Motor neuron (in vitro differentiated cells): ENCODE data around the gene LTBP2. TPM values are rescaled to one million over a fixed set of nuclear protein-coding genes. Genes with fewer than 3 reads are reported as not detected.

Experiments
- ATAC-seq, 8 experiments: fragments of 200-7000 bp; cut with Tn5 transposase; replicated peaks in 6 of 8; 2 replicates each; pipeline ENCODE4 v1.8.0; 2021; ENCODE audit warnings: mild to moderate bottlenecking in 8 of 8, moderate library complexity in 8 of 8
- H3K27ac ChIP-seq, 2 donors: fragments of 250-450 bp; sonication (Bioruptor Pico); 2 replicates each; pipeline ENCODE4 v1.9.0; 2021; ENCODE audit warnings: antibody characterized with exemption in 2 of 2, mild to moderate bottlenecking in 2 of 2, moderate library complexity in 1 of 2
- H3K4me1 ChIP-seq, 2 donors: fragments of 250-450 bp; sonication (Bioruptor Pico); replicated peaks in 1 of 2; 2 replicates each; pipeline ENCODE4 v1.6.1; 2021; ENCODE audit warnings: antibody characterized with exemption in 2 of 2, mild to moderate bottlenecking in 2 of 2, moderate library complexity in 1 of 2
- H3K4me3 ChIP-seq, 5 donors: fragments of 250-450 bp; sonication (Bioruptor Pico); 2 replicates each; pipeline ENCODE4 v1.9.0; 2021; ENCODE audit warnings: antibody characterized with exemption in 5 of 5, mild to moderate bottlenecking in 5 of 5, moderate library complexity in 4 of 5
- WGBS, 10 experiments: fragments of 450-650 bp; shearing (Covaris generic); methylation state at CpG; one replicate each; pipeline ENCODE4 v1.0.0; 2022; 5-methylcytosine and 5-hydroxymethylcytosine counted together
- in situ Hi-C, 9 experiments: fragments of 400-800 bp; cut with MboI; loops; one replicate each; pipeline ENCODE4 v1.15.0; 2021; ENCODE audit warnings: low sequenced_read_pairs in 9 of 9, low pct_unique_long_range_greater_than_20kb in 2 of 9; ENCODE audit not compliant: unreplicated experiment in 9 of 9
- total RNA-seq, 8 experiments: library from RNA; unstranded; fragments of 300-600 nt; gene quantifications; 2 replicates each; pipeline versions ENCODE4 v1.2.3 to v1.2.4, GENCODE V29; 2022

Gene LTBP2
- total RNA-seq, 8 experiments from 2014 or later: 0.46 to 27.0 (median 1.2) TPM

GRCh38 chr14:74474376-74474775 lies 137.7 kb downstream of the LTBP2 start:
- in situ Hi-C loops: loop anchor here in 1 of 9 experiments (25.0 kb wide), 1 partner anchor 112 kb away; no protein-coding TSS in a partner anchor
- 0 to 83% (median 60%) methylated on average over 1 to 2 of the region's 2 CpGs; no CpG with 5 or more reads in 3 of the 10 experiments for WGBS, 10 experiments
- peak in 5 of 8 experiments; percentile 59 to 82 (median 79) for ATAC-seq
- Histone ChIP-seq H3K4me1 (peaks cover 27 to 46% of the 10 kb centered on the region in 2 donors), H3K4me3 (no peak overlapping the region), H3K27ac (no peak overlapping the region)

GRCh38 chr14:74472601-74473000 lies 139.4 kb downstream of the LTBP2 start:
- Histone ChIP-seq H3K4me1 (peaks cover 25 to 37% of the 10 kb centered on the region in 2 donors), H3K27ac (no peak overlapping the region), H3K4me3 (no peak overlapping the region)
- in situ Hi-C loops: loop anchor here in 1 of 9 experiments (25.0 kb wide), 1 partner anchor 110 kb away; no protein-coding TSS in a partner anchor
- ATAC-seq: no peak
- WGBS, 10 experiments: 56 to 100% (median 100%) methylated on average over 1 to 2 of the region's 2 CpGs; no CpG with 5 or more reads in 2 of the 10 experiments

- Histone ChIP-seq H3K4me1 (peaks cover 9 to 11% of the 10 kb centered on the region in 2 donors), H3K4me3 (no peak overlapping the region), H3K27ac (no peak overlapping the region)
- 9 to 100% (median 85%) methylated on average over 1 to 6 of the region's 7 CpGs; no CpG with 5 or more reads in 1 of the 10 experiments for WGBS, 10 experiments
- ATAC-seq: no peak
- in situ Hi-C loops: loop anchor here in 1 of 9 experiments (25.0 kb wide), 1 partner anchor 108 kb away; no protein-coding TSS in a partner anchor
Observed at GRCh38 chr14:74469548-74470518, 142.2 kb downstream of the LTBP2 start.

- Histone ChIP-seq H3K4me1 (no peaks in the 10 kb centered on the region), H3K27ac (no peak overlapping the region), H3K4me3 (no peak overlapping the region)
- in situ Hi-C loops: loop anchor here in 1 of 9 experiments (25.0 kb wide), 1 partner anchor 106 kb away; no protein-coding TSS in a partner anchor
- ATAC-seq: no peak
- 51 to 100% (median 80%) methylated on average over 1 to 3 of the region's 3 CpGs; no CpG with 5 or more reads in 6 of the 10 experiments for WGBS, 10 experiments
Observed at GRCh38 chr14:74468513-74468912, 143.5 kb downstream of the LTBP2 start.

- H3K4me3 ChIP-seq: no peak overlapping the region
- WGBS, 10 experiments: 94 to 100% (median 100%) methylated on average over 1 to 2 of the region's 2 CpGs; no CpG with 5 or more reads in 7 of the 10 experiments
- no peak overlapping the region for H3K27ac ChIP-seq
- in situ Hi-C loops: loop anchor here in 1 of 9 experiments (25.0 kb wide), 1 partner anchor 103 kb away; no protein-coding TSS in a partner anchor
- no peaks in the 10 kb centered on the region for H3K4me1 ChIP-seq
- ATAC-seq: no peak
Observed at GRCh38 chr14:74465335-74465734, 146.7 kb downstream of the LTBP2 start.

- no peak for ATAC-seq
- in situ Hi-C loops: loop anchor here in 1 of 9 experiments (25.0 kb wide), 1 partner anchor 102 kb away; no protein-coding TSS in a partner anchor
- H3K4me3 ChIP-seq: no peak overlapping the region
- WGBS, 10 experiments: 93% methylated on average over 2 of the region's 3 CpGs; no CpG with 5 or more reads in 9 of the 10 experiments
- H3K27ac ChIP-seq: no peak overlapping the region
- H3K4me1 ChIP-seq: peaks cover 0 to 5% of the 10 kb centered on the region in 2 donors
Observed at GRCh38 chr14:74464785-74465184, 147.3 kb downstream of the LTBP2 start.

- ATAC-seq: no peak
- in situ Hi-C loops: loop anchor here in 1 of 9 experiments (25.0 kb wide), 1 partner anchor 101 kb away; no protein-coding TSS in a partner anchor
- Histone ChIP-seq H3K4me1 (peaks cover 0 to 9% of the 10 kb centered on the region in 2 donors), H3K27ac (no peak overlapping the region), H3K4me3 (no peak overlapping the region)
- 0 to 93% (median 64%) methylated on average over 1 to 4 of the region's 5 CpGs; no CpG with 5 or more reads in 1 of the 10 experiments for WGBS, 10 experiments
Observed at GRCh38 chr14:74463697-74464096, 148.3 kb downstream of the LTBP2 start.

GRCh38 chr14:74462993-74463392 lies 149.0 kb downstream of the LTBP2 start:
- in situ Hi-C loops: loop anchor here in 1 of 9 experiments (25.0 kb wide), 1 partner anchor 101 kb away; no protein-coding TSS in a partner anchor
- peaks cover 0 to 9% of the 10 kb centered on the region in 2 donors for H3K4me1 ChIP-seq
- no peak for ATAC-seq
- no peak overlapping the region for H3K4me3 ChIP-seq
- WGBS, 10 experiments: 52 to 100% (median 85%) methylated on average over 2 to 3 of the region's 3 CpGs; no CpG with 5 or more reads in 3 of the 10 experiments
- no peak overlapping the region for H3K27ac ChIP-seq

GRCh38 chr14:74459976-74460375 lies 152.1 kb downstream of the LTBP2 start:
- Histone ChIP-seq H3K4me1 (peaks cover 5 to 18% of the 10 kb centered on the region in 2 donors), H3K27ac (no peak overlapping the region), H3K4me3 (no peak overlapping the region)
- in situ Hi-C loops: loop anchor here in 1 of 9 experiments (25.0 kb wide), 1 partner anchor 98 kb away; no protein-coding TSS in a partner anchor
- 40 to 100% (median 83%) methylated on average over 1 to 5 of the region's 6 CpGs; no CpG with 5 or more reads in 6 of the 10 experiments for WGBS, 10 experiments
- ATAC-seq: peak in 2 of 8 experiments; percentile 37 to 46

- no peak overlapping the region for H3K4me3 ChIP-seq
- no peak overlapping the region for H3K27ac ChIP-seq
- peaks cover 5 to 18% of the 10 kb centered on the region in 2 donors for H3K4me1 ChIP-seq
- WGBS, 10 experiments: 0 to 100% (median 72%) methylated on average over 1 to 8 of the region's 10 CpGs; no CpG with 5 or more reads in 1 of the 10 experiments
- ATAC-seq: peak; percentile 51 to 100 (median 81)
- in situ Hi-C loops: loop anchor here in 1 of 9 experiments (25.0 kb wide), 1 partner anchor 97 kb away; no protein-coding TSS in a partner anchor
Observed at GRCh38 chr14:74459289-74459946, 152.6 kb downstream of the LTBP2 start.

- Histone ChIP-seq H3K4me3 (no peak overlapping the region), H3K4me1 (peaks cover 5 to 18% of the 10 kb centered on the region in 2 donors), H3K27ac (peak overlapping the region; percentile 33 to 72)
- no peak for ATAC-seq
- 17 to 100% (median 70%) methylated on average over 1 to 3 of the region's 4 CpGs; no CpG with 5 or more reads in 4 of the 10 experiments for WGBS, 10 experiments
- in situ Hi-C loops: loop anchor here in 1 of 9 experiments (25.0 kb wide), 1 partner anchor 95 kb away; no protein-coding TSS in a partner anchor
Observed at GRCh38 chr14:74457565-74457895, 154.5 kb downstream of the LTBP2 start.
